ENCODE measurements around the gene TOR2A. TPM values are rescaled to one million over a fixed set of nuclear protein-coding genes. Genes with fewer than 3 reads are reported as not detected.
A peak's percentile ranks its signal among the peaks of the same experiment; 100 is the strongest.

The TOR2A gene
- total RNA-seq, 1 donor from 2014 or later = 29.1 TPM

GRCh38 chr9:127707766-127708165 is 27.3 kb downstream of the TOR2A start:
- Mint-ChIP-seq H3K9me3 (ENCODE audit: unreplicated experiment) (no peaks in the 10 kb centered on the region), H3K4me3 (ENCODE audit: unreplicated experiment) (no peak overlapping the region), H3K27me3 (ENCODE audit: unreplicated experiment) (peaks cover 16% of the 10 kb centered on the region), H3K4me1 (ENCODE audit: unreplicated experiment) (peaks cover 19% of the 10 kb centered on the region), H3K27ac (ENCODE audit: unreplicated experiment) (peak overlapping the region; percentile 72), H3K36me3 (ENCODE audit: low read depth, unreplicated experiment) (no peaks in the 10 kb centered on the region)
- TF ChIP-seq, protein P1, sequence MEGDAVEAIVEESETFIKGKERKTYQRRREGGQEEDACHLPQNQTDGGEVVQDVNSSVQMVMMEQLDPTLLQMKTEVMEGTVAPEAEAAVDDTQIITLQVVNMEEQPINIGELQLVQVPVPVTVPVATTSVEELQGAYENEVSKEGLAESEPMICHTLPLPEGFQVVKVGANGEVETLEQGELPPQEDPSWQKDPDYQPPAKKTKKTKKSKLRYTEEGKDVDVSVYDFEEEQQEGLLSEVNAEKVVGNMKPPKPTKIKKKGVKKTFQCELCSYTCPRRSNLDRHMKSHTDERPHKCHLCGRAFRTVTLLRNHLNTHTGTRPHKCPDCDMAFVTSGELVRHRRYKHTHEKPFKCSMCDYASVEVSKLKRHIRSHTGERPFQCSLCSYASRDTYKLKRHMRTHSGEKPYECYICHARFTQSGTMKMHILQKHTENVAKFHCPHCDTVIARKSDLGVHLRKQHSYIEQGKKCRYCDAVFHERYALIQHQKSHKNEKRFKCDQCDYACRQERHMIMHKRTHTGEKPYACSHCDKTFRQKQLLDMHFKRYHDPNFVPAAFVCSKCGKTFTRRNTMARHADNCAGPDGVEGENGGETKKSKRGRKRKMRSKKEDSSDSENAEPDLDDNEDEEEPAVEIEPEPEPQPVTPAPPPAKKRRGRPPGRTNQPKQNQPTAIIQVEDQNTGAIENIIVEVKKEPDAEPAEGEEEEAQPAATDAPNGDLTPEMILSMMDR (IDR thresholded peaks at IDR 0.05; ENCODE audit: unreplicated experiment) = no peak
- no peak for DNase-seq (ENCODE audit: low spot score)

- no peaks in the 10 kb centered on the region for H3K9me3 Mint-ChIP-seq (ENCODE audit: unreplicated experiment)
- TF ChIP-seq, protein P1 (IDR thresholded peaks at IDR 0.05; ENCODE audit: unreplicated experiment) = no peak
- H3K4me3 Mint-ChIP-seq (ENCODE audit: unreplicated experiment) = no peak within 1 kb of the TSS
- H3K27me3 Mint-ChIP-seq (ENCODE audit: unreplicated experiment) = peaks cover 18% of the 10 kb centered on the region
- peaks cover 19% of the 10 kb centered on the region for H3K4me1 Mint-ChIP-seq (ENCODE audit: unreplicated experiment)
- no peaks in the 10 kb centered on the region for H3K36me3 Mint-ChIP-seq (ENCODE audit: low read depth, unreplicated experiment)
- peak; percentile 64 for DNase-seq (ENCODE audit: low spot score)
- peak within 1 kb of the TSS; percentile 94 for H3K27ac Mint-ChIP-seq (ENCODE audit: unreplicated experiment)
These were observed 28.3 kb downstream of the TOR2A start, which contains the start of gene CFAP157 for GRCh38 chr9:127706836-127707241. Gene CFAP157, plus strand, starts transcription at chr9:127706988. Its CDS starts 44 bp downstream, at chr9:127707032.

DNA sequence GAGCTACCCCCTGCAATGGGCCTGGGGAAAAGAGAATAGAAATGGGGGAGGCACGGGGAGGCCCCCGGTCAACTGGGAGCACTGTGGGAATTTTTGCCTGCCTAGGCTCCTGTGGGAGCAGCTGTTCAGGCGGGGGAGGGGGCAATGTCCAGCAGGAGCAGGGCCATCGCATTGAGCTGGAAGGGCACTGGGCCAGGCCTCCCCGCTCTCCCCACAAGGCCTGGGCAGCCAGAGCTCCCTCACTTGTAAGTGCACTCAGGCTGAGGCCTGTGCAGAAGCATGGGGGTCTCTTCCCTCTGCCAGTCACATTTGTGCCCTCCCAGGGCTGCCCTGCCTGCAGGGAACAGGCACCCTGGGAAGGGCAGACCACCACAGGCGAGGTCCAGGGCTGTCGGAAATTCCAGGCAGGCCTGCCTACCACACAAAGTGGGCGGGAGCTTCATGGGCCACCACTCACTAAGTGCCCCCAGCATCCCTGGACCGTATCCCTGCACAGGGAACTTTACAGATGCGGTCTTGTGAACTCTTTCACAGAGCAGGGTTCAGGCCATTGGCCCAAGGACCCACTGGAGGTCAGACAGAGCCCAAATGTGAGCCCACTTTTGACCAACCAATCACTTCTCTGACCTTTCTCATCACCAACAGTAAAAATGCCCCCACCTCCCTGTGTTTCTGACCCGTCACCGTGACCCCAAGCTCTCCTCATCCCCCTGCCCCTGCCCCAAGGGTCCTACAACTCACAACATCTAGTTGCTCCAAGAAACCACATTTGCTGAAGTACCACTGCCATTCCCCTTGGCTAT is 29.3 kb downstream of the TOR2A start:
- H3K4me1 Mint-ChIP-seq (ENCODE audit: unreplicated experiment) = peaks cover 19% of the 10 kb centered on the region
- no peak for DNase-seq (ENCODE audit: low spot score)
- H3K4me3 Mint-ChIP-seq (ENCODE audit: unreplicated experiment) = no peak overlapping the region
- TF ChIP-seq, protein P1 (IDR thresholded peaks at IDR 0.05; ENCODE audit: unreplicated experiment) = no peak
- H3K27me3 Mint-ChIP-seq (ENCODE audit: unreplicated experiment) = peaks cover 18% of the 10 kb centered on the region
- peak overlapping the region; percentile 74 for H3K27ac Mint-ChIP-seq (ENCODE audit: unreplicated experiment)
- H3K36me3 Mint-ChIP-seq (ENCODE audit: low read depth, unreplicated experiment) = no peaks in the 10 kb centered on the region
- no peaks in the 10 kb centered on the region for H3K9me3 Mint-ChIP-seq (ENCODE audit: unreplicated experiment)

GRCh38 chr9:127703289-127703946 is 31.7 kb downstream of the TOR2A start:
- TF ChIP-seq, protein P1 (IDR thresholded peaks at IDR 0.05; ENCODE audit: unreplicated experiment) = no peak
- DNase-seq (ENCODE audit: low spot score) = no peak
- no peaks in the 10 kb centered on the region for H3K9me3 Mint-ChIP-seq (ENCODE audit: unreplicated experiment)
- peak overlapping the region; percentile 35 for H3K4me3 Mint-ChIP-seq (ENCODE audit: unreplicated experiment)
- peaks cover 3% of the 10 kb centered on the region for H3K36me3 Mint-ChIP-seq (ENCODE audit: low read depth, unreplicated experiment)
- H3K27me3 Mint-ChIP-seq (ENCODE audit: unreplicated experiment) = peaks cover 9% of the 10 kb centered on the region
- H3K4me1 Mint-ChIP-seq (ENCODE audit: unreplicated experiment) = peaks cover 19% of the 10 kb centered on the region
- H3K27ac Mint-ChIP-seq (ENCODE audit: unreplicated experiment) = no peak overlapping the region

All from endothelial cell (in vitro differentiated cells).